Lung (tissue), 12 donors: ENCODE measurements around the gene SHISAL2A. TPM values are rescaled to one million over a fixed set of nuclear protein-coding genes. Genes with fewer than 3 reads are reported as not detected.
A peak's percentile ranks its signal among the peaks of the same experiment; 100 is the strongest.

Source experiments
- ATAC-seq: fragments of 200-7000 bp; cut with Tn5 transposase; one replicate; pipeline ENCODE4 v1.9.1; 2020; ENCODE audit warnings: moderate number of reproducible peaks; ENCODE audit not compliant: insufficient read depth, low FRiP score
- DNase-seq, 3 donors: peaks; one replicate each; pipeline ENCODE4 v3.0.0-alpha.2; 2013 to 2017
- H3K27ac ChIP-seq, 2 donors: one replicate each; pipeline ENCODE4 v1.5.1; 2013; ENCODE audit warnings: mild to moderate bottlenecking in 2 of 2, moderate library complexity in 2 of 2, control low read depth in 1 of 2, inconsistent platforms in 1 of 2, low read depth in 1 of 2, low read length in 1 of 2
- H3K27me3 ChIP-seq, 3 donors: one replicate each; pipeline ENCODE4 v1.5.1; 2013; ENCODE audit warnings: low read length in 2 of 3; ENCODE audit not compliant: control insufficient read depth in 3 of 3, insufficient read depth in 3 of 3
- H3K36me3 ChIP-seq, 4 donors: one replicate each; pipeline ENCODE4 v1.5.1; 2013; ENCODE audit warnings: low read length in 4 of 4, mild to moderate bottlenecking in 1 of 4, moderate library complexity in 1 of 4; ENCODE audit not compliant: control insufficient read depth in 4 of 4, insufficient read depth in 4 of 4
- H3K4me1 ChIP-seq, 5 donors: one replicate each; pipeline ENCODE4 v1.5.1; 2013; ENCODE audit warnings: low read length in 5 of 5, mild to moderate bottlenecking in 2 of 5, moderate library complexity in 1 of 5; ENCODE audit not compliant: control insufficient read depth in 5 of 5, insufficient read depth in 5 of 5
- H3K4me3 ChIP-seq: one replicate; pipeline ENCODE4 v1.5.1; 2013; ENCODE audit warnings: mild to moderate bottlenecking, control low read depth, moderate library complexity
- H3K9ac ChIP-seq, 2 donors: one replicate each; pipeline ENCODE4 v1.5.1; 2013; ENCODE audit warnings: low read length in 2 of 2, control low read depth in 1 of 2; ENCODE audit not compliant: insufficient read depth in 1 of 2
- H3K9me3 ChIP-seq, 4 donors: one replicate each; pipeline ENCODE4 v1.5.1; 2013; ENCODE audit warnings: low read length in 3 of 4, mild to moderate bottlenecking in 1 of 4, moderate library complexity in 1 of 4; ENCODE audit not compliant: control insufficient read depth in 4 of 4, insufficient read depth in 3 of 4
- CTCF ChIP-seq: IDR thresholded peaks from 2 replicates; pipeline ENCODE4 v1.5.1; 2012; ENCODE audit warnings: mild to moderate bottlenecking; ENCODE audit errors: control extremely low read depth, extremely low read depth
- WGBS, 2 donors: extraction: QIAGEN DNeasy Blood & Tissue Kit; methylation state at CpG; one replicate each; pipeline ENCODE4 v1.1.7; 2013; 5-methylcytosine and 5-hydroxymethylcytosine counted together
- polyA plus RNA-seq, 2 donors: library from polyadenylated mRNA; stranded (reverse); fragments of 200-250 nt; gene quantifications; one replicate each; pipeline ENCODE4 v1.2.1, GENCODE V29; 2013
- total RNA-seq, 2 donors: library from RNA; depleted of rRNA in 1 of 2; stranded (reverse); fragments of >200 nt in 1 of 2; gene quantifications; one replicate each; pipeline ENCODE4 v1.2.1, GENCODE V29; 2014 to 2021
- donor health status: control.
- donor health status: control.
- donor health status: Bipolar disorder and iron deficiency.
- donor health status: healthy.
- donor health status: DM: yes; HTN: yes; CAD: no.

Gene SHISAL2A
- total and polyA plus RNA-seq, 4 donors = 0.79 to 2.6 (median 2.0) TPM

- Histone ChIP-seq H3K4me3 (no peak overlapping the region), H3K27me3 (peaks cover 0 to 11% (median 0%) of the 10 kb centered on the region in 3 donors), H3K9me3 (peaks cover 0 to 1% (median 0%) of the 10 kb centered on the region in 4 donors), H3K4me1 (peaks cover 0 to 17% (median 0%) of the 10 kb centered on the region in 5 donors), H3K9ac (no peak overlapping the region), H3K27ac (no peak overlapping the region), H3K36me3 (no peaks in the 10 kb centered on the region)
- no peak for ATAC-seq
- 70 to 73% methylated on average over 4 of the region's 4 CpGs for WGBS, 2 donors
- no peak for TF ChIP-seq CTCF
- DNase-seq = no peak
Measured at GRCh38 chr1:52635321-52636089, 2.5 kb downstream of the SHISAL2A start.

- whole genome bisulfite sequencing, 2 donors = 21 to 49% methylated on average over 11 of the region's 11 CpGs
- ATAC-seq (peak; percentile 48), DNase-seq (no peak)
Measured at GRCh38 chr1:52636721-52637695, 4.0 kb downstream of the SHISAL2A start.

GRCh38 chr1:52637946-52638345 lies 5.0 kb downstream of the SHISAL2A start:
- Histone ChIP-seq H3K36me3 (no peaks in the 10 kb centered on the region), H3K27ac (peak overlapping the region in 1 of 2 donors; percentile 40)

More at GRCh38 chr1:52636721-52637695, 4.0 kb downstream of the SHISAL2A start:
- no peak for TF ChIP-seq CTCF
- H3K27ac ChIP-seq = peak overlapping the region in 1 of 2 donors; percentile 8
- no peaks in the 10 kb centered on the region for H3K36me3 ChIP-seq
- H3K9ac ChIP-seq = no peak overlapping the region
- peaks cover 0 to 10% (median 0%) of the 10 kb centered on the region in 5 donors for H3K4me1 ChIP-seq
- no peak overlapping the region for H3K4me3 ChIP-seq
- H3K9me3 ChIP-seq = peaks cover 0 to 1% (median 0%) of the 10 kb centered on the region in 4 donors
- peaks cover 0 to 11% (median 0%) of the 10 kb centered on the region in 3 donors for H3K27me3 ChIP-seq

More at GRCh38 chr1:52637946-52638345, 5.0 kb downstream of the SHISAL2A start:
- ATAC-seq (no peak), DNase-seq (no peak)
- TF ChIP-seq CTCF = no peak
- Histone ChIP-seq H3K27me3 (peaks cover 0 to 7% (median 0%) of the 10 kb centered on the region in 3 donors), H3K9me3 (peaks cover 0 to under 1% (median 0%) of the 10 kb centered on the region in 4 donors), H3K9ac (no peak overlapping the region), H3K4me1 (peaks cover 0 to 4% (median 0%) of the 10 kb centered on the region in 5 donors), H3K4me3 (no peak overlapping the region)
- 81% methylated on average over 4 of the region's 4 CpGs for WGBS, 2 donors
